M059J (cell line): Measurements from ENCODE around the gene ZBTB46. TPM values are rescaled to one million over a fixed set of nuclear protein-coding genes. Genes with fewer than 3 reads are reported as not detected.

Experiments used
- DNase-seq: peaks from one replicate; pipeline ENCODE4 v3.0.0-alpha.2; 2012; ENCODE audit warnings: low read depth
- total RNA-seq: library from RNA; depleted of rRNA; stranded (reverse); fragments of >200 nt; shearing (Covaris generic); gene quantifications from 2 replicates; pipeline ENCODE4 v1.2.3, GENCODE V29; 2014

The ZBTB46 gene
- total RNA-seq, 1 experiment from 2014 or later, result 3.1 TPM

GRCh38 chr20:63767886-63768285 lies 63.2 kb downstream of the ZBTB46 start:
- no peak for DNase-seq

DNA sequence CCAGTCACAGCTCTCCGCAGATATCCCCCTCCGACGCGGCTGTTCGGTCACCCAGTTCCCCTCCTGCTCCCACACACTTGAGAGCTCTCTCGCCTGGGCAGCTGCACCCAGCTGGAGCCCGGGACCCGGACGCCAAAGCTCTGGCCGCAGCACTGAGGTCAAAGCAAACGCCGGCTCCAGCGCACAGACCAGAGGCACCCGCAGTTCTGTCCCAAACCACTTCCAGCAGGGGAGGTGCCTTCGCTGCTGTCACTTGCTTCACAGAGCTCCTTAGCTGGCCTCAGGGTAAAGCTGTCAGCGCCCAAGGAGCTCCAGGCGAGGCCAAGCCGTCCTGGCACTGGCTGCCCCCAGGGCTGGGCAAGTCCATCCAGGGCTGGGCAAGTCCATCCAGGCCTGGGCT lies 63.6 kb downstream of the ZBTB46 start:
- DNase-seq, result no peak

DNA sequence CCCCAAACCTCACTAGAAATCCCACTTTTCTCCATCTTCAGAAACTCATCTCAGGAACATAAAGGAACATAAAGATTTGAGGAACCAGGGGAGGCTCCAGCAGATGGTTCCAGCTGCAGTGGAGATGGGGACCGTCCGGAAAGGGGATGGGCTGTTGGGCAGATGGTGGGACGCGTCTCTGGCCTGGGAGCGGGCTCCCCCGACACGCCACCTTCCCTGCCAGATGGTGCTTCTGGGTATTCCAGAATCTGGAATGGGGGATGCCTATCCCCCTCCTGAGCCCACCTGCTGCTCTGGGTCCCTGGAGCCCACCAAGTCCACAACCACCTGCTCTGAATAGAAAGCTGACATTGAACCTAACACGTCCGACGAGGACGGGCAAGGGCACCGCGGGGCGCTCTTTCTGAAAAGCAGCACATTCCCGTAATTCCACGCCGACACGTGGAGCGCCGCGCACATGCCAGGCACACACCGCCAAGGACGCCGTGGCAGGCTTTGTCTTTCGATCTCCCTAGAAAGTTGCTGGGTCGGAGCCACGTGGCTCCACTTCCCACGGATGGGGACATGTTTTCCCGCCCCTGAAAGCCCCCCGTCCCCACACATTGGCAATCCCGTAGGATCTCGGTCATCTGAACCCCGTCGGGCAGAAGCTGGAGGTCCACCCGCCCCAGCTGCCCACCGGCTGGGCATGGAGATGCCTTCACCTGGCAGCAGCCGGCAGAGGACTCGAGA lies 64.2 kb downstream of the ZBTB46 start:
- no peak for DNase-seq

GRCh38 chr20:63765902-63766301 lies 65.2 kb downstream of the ZBTB46 start:
- no peak for DNase-seq

DNA sequence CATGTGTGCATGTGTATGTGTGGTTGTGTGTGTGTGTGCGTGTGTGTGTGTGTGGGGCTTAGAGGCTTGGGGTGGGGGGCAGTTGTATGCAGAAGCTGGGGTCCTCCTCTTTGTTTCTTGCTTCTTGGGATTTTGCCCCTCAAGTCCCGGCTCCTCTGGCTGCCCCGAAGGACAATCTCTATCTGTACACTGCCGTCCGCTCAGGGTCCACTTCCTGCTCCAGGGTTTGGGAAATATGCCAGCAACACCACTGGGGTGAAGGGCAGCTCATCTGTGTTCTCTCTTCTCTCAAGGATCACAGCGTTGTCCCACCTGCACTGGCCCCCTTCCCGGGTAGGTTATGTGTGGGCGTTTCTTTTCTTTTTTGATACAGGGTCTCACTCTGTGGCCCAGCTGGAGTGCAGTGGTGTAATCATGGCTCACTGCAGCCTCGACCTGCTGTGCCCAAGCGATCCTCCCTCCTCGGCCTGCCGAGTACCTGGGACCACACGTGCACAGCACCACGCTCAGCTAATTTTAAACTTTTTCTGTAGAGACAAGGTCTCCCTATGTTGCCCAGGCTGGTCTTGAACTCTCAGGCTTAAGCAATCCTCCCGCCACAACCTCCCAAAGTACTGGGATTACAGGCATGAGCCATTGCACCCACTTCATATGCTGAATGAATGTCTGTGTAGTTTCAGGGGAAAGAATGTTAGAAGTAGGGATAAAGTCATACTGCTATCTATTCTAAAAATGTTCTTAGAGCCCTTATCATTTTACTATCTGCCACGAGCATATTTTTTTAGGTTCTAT lies 65.8 kb downstream of the ZBTB46 start:
- DNase-seq, result no peak

GRCh38 chr20:63759377-63759901 lies 71.6 kb downstream of the ZBTB46 start:
- no peak for DNase-seq

DNA sequence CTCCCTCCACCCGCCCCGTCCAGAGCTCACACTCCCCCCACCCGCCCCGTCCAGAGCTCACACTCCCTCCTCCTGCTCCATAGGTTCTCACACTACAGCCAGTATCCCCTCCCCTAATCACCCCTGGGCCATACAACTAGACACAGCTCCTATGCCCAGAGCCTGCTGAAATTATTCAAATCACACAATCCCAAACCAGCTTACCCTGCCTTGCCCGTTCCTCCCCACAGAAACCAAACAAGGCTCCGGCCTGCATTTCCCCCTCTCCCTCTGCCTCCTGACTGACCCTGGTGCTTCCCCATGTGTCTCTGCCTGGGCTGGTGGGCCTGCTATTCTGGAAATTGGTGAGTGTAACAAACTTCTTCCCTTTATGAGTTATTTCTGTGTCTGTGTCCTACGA lies 72.9 kb downstream of the ZBTB46 start:
- DNase-seq, result no peak

- no peak for DNase-seq
These were observed 74.4 kb downstream of the ZBTB46 start for GRCh38 chr20:63756648-63756991.

DNA sequence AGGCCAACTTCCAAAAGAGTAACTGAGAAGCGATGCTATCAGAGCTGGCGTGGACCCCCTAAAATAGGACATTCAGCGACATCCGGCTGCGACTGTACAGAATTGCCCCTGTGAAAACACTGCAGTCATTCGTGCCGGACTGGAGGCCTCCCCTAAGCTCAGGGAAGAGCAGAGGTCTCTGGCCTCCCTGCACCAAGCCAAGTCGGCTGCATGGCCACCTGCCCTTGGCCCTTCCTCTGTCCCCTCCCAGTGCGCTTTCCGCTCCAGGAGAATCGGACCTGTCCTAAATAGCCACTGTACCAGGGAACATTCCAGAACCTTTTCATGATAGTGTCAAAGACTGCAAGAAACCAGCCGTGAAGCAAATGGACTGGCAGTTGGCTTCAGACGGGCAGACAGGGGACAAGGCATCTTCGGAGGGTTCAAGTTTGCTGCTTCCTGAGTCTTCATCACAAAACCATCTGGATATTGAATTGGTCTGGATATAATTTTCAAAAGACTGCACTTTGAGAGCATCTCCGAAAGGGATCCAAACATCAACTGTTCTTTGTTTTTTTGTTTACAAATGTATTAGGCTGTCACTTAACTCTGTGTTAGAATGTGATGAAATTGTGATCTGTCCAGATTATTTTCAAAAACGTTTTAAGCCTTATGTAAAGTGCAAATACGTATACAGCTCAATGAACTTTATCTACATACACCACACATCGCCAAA lies 75.0 kb downstream of the ZBTB46 start:
- no peak for DNase-seq

GRCh38 chr20:63754008-63754407 lies 77.1 kb downstream of the ZBTB46 start:
- no peak for DNase-seq

- no peak for DNase-seq
These were observed 77.7 kb downstream of the ZBTB46 start for GRCh38 chr20:63753381-63753780.

DNA sequence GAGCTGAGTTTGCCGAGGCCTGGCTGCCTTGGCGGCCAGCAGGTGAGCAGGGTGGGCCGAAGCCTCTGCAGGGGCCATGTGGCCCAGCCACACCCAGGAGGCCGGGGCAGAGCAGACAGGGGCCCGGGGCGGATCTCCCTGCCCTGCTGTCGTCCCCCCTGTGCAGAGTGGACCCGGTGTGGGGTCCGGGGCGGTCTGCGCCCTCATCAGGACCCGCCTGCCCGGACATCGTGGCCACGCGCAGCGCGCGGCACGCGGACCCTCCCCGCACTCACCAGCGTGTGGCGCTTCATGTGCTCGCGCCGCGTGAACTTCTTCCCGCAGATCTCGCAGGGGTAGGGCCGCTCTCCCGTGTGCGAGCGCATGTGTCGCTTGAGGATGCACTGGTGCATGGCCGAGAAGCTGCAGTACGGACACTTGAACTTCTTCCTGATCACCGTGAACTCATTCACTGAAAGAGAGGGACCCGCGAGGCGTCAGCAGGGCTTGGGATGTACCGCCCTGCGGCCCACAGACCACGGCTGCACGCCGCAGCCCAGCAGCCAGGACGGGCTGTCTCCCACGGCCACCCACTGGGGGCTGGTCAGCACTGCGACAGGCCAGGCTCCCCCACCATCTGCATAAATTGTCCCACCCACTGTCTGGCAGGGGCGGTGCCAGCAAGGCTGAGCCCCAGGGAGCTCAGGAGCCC lies 78.5 kb downstream of the ZBTB46 start:
- no peak for DNase-seq

- no peak for DNase-seq
These were observed 79.4 kb downstream of the ZBTB46 start for GRCh38 chr20:63751471-63752271.

DNA sequence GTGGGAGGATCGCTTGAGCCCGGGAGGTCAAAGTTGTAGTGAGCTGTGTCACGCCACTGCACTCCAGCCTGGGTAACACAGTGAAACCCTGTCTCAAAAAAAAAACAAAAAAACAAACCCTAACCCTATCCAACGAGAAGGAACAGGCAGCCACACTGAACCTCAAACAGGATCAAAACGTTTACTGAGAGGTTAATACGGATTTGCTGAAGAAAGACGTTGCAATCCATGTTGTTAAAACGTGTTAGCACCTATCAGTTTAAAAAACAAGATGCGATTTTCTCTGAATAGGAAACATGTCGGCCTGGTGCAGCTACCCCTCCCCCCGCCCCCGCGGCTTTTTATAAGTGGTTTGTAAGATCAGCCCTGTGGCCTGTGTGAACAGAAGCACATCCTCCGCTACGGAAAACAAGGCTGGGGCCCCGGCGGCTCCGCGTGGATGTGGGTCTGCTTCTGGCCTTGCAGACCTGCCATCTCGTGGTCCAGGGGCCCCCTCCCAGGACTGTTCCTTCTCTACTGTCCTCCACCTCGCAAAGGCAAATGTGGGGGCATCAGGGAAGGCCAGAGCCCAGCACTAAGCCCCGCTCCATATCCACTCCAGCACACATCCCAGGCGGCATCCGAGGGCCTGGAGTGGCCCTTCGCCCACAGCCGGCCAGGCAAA lies 80.1 kb downstream of the ZBTB46 start:
- DNase-seq, result no peak

DNA sequence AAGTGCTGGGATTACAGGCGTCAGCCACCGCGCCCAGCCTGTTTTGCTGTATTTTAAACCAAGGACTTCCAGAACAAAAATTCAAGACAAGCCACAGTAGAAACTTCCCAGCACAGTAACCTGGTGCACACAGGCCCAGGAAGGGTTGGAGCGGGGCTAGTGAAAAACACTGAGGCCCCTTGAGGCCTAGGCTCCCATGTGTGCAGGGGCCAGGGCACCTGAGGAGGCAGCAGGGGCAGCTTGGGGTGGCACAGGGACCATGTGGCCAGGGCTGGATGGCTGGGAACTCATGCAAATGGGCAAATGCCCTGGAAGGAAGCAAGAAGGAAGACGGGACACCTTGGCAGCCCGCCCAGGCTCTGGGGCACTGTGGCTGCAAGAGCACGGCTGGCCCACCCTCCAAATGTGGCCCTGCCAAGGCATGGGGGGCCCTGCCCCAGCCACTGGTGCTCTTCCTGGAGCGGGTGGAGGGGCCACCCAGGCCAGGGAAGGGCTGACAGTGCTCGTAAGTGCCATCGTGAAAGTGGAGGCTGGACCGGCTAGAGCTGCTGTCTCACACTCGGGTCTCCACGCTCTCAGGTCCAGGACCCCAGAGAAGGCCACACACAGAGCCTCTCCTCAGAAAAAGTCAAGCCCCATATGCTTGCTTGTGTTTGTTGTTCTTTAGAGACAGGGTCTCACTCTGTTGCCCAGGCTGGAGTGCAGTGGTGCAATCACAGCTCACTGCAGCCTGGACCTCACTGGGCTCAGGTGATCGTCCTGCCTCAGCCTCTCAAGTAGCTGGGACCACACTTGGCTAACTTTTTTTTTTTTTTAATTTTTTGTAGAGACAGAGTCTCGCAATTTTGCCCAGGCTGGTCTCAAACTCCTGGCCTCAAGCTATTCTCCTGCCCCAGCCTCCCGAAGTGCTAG lies 81.2 kb downstream of the ZBTB46 start:
- DNase-seq, result no peak

DNA sequence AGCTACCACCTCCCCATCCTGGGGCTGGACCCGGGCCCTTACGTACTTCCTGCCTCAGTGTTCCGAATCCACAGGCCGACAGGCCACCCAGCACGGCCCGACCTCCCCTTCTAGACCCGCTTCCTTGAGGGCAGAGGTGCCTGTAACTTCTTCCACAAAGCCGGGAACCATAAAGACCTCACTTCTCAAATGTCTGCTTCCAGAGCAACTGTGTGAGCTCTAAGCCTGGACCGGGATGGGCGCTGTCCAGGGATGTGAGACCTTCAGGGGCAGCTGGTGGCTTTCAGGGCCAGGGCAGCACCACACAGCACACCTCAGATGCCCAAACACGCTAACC lies 82.2 kb downstream of the ZBTB46 start:
- DNase-seq, result no peak

GRCh38 chr20:63748070-63748933 lies 82.8 kb downstream of the ZBTB46 start:
- DNase-seq, result no peak

- DNase-seq, result no peak
These were observed 83.4 kb downstream of the ZBTB46 start for GRCh38 chr20:63747622-63748069.
